K562 (cell line): ENCODE measurements around the gene NOD2. TPM values are rescaled to one million over a fixed set of nuclear protein-coding genes. Genes with fewer than 3 reads are reported as not detected.

Experiments used
- ADNP ChIP-seq: fragments of 200-800 bp; sonication (Bioruptor generic); IDR thresholded peaks from 2 replicates; pipeline ENCODE4 v1.6.1; 2016; ENCODE audit warnings: missing genetic modification characterization, missing compliant biosample characterization
- BCOR ChIP-seq: fragments of 450-650 bp; IDR thresholded peaks from 2 replicates; pipeline ENCODE4 v1.6.1; 2016
- BHLHE40 ChIP-seq: IDR thresholded peaks from 2 replicates; pipeline ENCODE4 v1.6.1; 2011; ENCODE audit warnings: low read length, improper control_type of control experiment
- CBX1 ChIP-seq: sonication (generic); IDR thresholded peaks from 2 replicates; pipeline ENCODE4 v1.6.1; 2016; ENCODE audit warnings: antibody characterized with exemption, low read depth, mild to moderate bottlenecking
- CHD4 ChIP-seq: fragments of 200-600 bp; sonication (generic); IDR thresholded peaks from 3 replicates; pipeline ENCODE4 v1.6.1; 2012; ENCODE audit warnings: low read depth, mild to moderate bottlenecking, mixed read lengths, low read length, inconsistent platforms; ENCODE audit not compliant: insufficient read depth, insufficient replicate concordance, poor library complexity, severe bottlenecking
- DDX20 ChIP-seq: fragments of 450-650 bp; IDR thresholded peaks from 2 replicates; pipeline ENCODE4 v1.6.1; 2016; ENCODE audit warnings: missing genetic modification characterization, low read depth, mild to moderate bottlenecking, missing compliant biosample characterization, moderate library complexity
- DPF2 ChIP-seq: fragments of 450-650 bp; IDR thresholded peaks from 2 replicates; pipeline ENCODE4 v1.6.1; 2016
- GABPB2 ChIP-seq: fragments of 250-450 bp; sonication (Bioruptor Pico); conservative IDR thresholded peaks from 2 replicates; pipeline ENCODE4 v1.5.1; 2021; ENCODE audit warnings: mild to moderate bottlenecking
- KDM1A ChIP-seq, 2 experiments: fragments of 450-650 bp; IDR thresholded peaks; 2 replicates each; pipeline ENCODE4 v1.6.1; 2016; ENCODE audit warnings: mild to moderate bottlenecking in 2 of 2
- MBD2 ChIP-seq: sonication (generic); IDR thresholded peaks from 2 replicates; pipeline ENCODE4 v1.6.1; 2016; ENCODE audit warnings: low read depth, borderline replicate concordance
- NRF1 ChIP-seq, 2 experiments: fragments of 450-650 bp; IDR thresholded peaks in 1 of 2; conservative IDR thresholded peaks in 1 of 2; 2 replicates each; pipeline ENCODE4 v1.6.1; 2014; ENCODE audit warnings: mild to moderate bottlenecking in 2 of 2
- RBM25 ChIP-seq: fragments of 200-400 bp; formaldehyde crosslinking; IDR thresholded peaks from 2 replicates; pipeline ENCODE4 v1.6.1; 2018; ENCODE audit warnings: low read length, low read depth, moderate library complexity; ENCODE audit not compliant: severe bottlenecking
- ZNF766 ChIP-seq: fragments of 200-800 bp; sonication (Bioruptor generic); conservative IDR thresholded peaks from 2 replicates; pipeline ENCODE4 v1.6.1; 2016; ENCODE audit warnings: missing genetic modification characterization, missing compliant biosample characterization
- ZSCAN32 ChIP-seq: fragments of 450-650 bp; formaldehyde crosslinking; IDR thresholded peaks from 2 replicates; pipeline ENCODE4 v1.4.0; 2020; ENCODE audit warnings: mild to moderate bottlenecking, moderate library complexity
- polyA plus RNA-seq, 8 experiments: library from polyadenylated mRNA; depleted of rRNA in 4 of 8; stranded (reverse) in 5 of 8; unstranded in 3 of 8; fragments of >200 nt; fragmentation: Nextera tagmentation in 2 of 8; fragmentation: Illumina TruSeq in 1 of 8; extraction: Ambion mirVana in 2 of 8; extraction: Trizol in 1 of 8; gene quantifications; 2 replicates each; pipeline versions ENCODE4 v1.2.1 to v1.2.3, GENCODE V29; 2011 to 2014; ENCODE audit warnings: inconsistent platforms in 1 of 8, missing spikeins in 1 of 8
- total RNA-seq, 7 experiments: library from RNA; depleted of rRNA in 6 of 7; stranded (reverse); fragments of >200 nt in 6 of 7; fragmentation: Illumina TruSeq in 2 of 7; extraction: Trizol in 2 of 7; gene quantifications; 2 replicates each; pipeline versions ENCODE4 v1.2.1 to v1.2.3, GENCODE V29; 2011 to 2021; ENCODE audit warnings: low replicate concordance in 1 of 7
- TF ChIP-seq, protein P1 (sequence below): fragments of 200-600 bp; sonication (generic); IDR thresholded peaks from one replicate; pipeline ENCODE4 v1.6.1; 2012; ENCODE audit warnings: mild to moderate bottlenecking, low read depth, low read length, inconsistent platforms
- TF ChIP-seq, protein P2 (sequence below): fragments of 450-650 bp; conservative IDR thresholded peaks from 2 replicates; pipeline ENCODE4 v1.6.1; 2016; ENCODE audit warnings: missing genetic modification characterization, low read depth, mild to moderate bottlenecking, missing compliant biosample characterization, moderate library complexity

NOD2 gene
- total and polyA plus RNA-seq, 9 of the 15 experiments (the other 6 are each of a cell fraction or from before 2014, with no cell fraction given) = 0.04 TPM; not detected in 8

- TF ChIP-seq, protein P1, sequence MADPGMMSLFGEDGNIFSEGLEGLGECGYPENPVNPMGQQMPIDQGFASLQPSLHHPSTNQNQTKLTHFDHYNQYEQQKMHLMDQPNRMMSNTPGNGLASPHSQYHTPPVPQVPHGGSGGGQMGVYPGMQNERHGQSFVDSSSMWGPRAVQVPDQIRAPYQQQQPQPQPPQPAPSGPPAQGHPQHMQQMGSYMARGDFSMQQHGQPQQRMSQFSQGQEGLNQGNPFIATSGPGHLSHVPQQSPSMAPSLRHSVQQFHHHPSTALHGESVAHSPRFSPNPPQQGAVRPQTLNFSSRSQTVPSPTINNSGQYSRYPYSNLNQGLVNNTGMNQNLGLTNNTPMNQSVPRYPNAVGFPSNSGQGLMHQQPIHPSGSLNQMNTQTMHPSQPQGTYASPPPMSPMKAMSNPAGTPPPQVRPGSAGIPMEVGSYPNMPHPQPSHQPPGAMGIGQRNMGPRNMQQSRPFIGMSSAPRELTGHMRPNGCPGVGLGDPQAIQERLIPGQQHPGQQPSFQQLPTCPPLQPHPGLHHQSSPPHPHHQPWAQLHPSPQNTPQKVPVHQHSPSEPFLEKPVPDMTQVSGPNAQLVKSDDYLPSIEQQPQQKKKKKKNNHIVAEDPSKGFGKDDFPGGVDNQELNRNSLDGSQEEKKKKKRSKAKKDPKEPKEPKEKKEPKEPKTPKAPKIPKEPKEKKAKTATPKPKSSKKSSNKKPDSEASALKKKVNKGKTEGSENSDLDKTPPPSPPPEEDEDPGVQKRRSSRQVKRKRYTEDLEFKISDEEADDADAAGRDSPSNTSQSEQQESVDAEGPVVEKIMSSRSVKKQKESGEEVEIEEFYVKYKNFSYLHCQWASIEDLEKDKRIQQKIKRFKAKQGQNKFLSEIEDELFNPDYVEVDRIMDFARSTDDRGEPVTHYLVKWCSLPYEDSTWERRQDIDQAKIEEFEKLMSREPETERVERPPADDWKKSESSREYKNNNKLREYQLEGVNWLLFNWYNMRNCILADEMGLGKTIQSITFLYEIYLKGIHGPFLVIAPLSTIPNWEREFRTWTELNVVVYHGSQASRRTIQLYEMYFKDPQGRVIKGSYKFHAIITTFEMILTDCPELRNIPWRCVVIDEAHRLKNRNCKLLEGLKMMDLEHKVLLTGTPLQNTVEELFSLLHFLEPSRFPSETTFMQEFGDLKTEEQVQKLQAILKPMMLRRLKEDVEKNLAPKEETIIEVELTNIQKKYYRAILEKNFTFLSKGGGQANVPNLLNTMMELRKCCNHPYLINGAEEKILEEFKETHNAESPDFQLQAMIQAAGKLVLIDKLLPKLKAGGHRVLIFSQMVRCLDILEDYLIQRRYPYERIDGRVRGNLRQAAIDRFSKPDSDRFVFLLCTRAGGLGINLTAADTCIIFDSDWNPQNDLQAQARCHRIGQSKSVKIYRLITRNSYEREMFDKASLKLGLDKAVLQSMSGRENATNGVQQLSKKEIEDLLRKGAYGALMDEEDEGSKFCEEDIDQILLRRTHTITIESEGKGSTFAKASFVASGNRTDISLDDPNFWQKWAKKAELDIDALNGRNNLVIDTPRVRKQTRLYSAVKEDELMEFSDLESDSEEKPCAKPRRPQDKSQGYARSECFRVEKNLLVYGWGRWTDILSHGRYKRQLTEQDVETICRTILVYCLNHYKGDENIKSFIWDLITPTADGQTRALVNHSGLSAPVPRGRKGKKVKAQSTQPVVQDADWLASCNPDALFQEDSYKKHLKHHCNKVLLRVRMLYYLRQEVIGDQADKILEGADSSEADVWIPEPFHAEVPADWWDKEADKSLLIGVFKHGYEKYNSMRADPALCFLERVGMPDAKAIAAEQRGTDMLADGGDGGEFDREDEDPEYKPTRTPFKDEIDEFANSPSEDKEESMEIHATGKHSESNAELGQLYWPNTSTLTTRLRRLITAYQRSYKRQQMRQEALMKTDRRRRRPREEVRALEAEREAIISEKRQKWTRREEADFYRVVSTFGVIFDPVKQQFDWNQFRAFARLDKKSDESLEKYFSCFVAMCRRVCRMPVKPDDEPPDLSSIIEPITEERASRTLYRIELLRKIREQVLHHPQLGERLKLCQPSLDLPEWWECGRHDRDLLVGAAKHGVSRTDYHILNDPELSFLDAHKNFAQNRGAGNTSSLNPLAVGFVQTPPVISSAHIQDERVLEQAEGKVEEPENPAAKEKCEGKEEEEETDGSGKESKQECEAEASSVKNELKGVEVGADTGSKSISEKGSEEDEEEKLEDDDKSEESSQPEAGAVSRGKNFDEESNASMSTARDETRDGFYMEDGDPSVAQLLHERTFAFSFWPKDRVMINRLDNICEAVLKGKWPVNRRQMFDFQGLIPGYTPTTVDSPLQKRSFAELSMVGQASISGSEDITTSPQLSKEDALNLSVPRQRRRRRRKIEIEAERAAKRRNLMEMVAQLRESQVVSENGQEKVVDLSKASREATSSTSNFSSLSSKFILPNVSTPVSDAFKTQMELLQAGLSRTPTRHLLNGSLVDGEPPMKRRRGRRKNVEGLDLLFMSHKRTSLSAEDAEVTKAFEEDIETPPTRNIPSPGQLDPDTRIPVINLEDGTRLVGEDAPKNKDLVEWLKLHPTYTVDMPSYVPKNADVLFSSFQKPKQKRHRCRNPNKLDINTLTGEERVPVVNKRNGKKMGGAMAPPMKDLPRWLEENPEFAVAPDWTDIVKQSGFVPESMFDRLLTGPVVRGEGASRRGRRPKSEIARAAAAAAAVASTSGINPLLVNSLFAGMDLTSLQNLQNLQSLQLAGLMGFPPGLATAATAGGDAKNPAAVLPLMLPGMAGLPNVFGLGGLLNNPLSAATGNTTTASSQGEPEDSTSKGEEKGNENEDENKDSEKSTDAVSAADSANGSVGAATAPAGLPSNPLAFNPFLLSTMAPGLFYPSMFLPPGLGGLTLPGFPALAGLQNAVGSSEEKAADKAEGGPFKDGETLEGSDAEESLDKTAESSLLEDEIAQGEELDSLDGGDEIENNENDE = no peak
- TF ChIP-seq NRF1 (conservative IDR thresholded peaks at IDR 0.05 in 1 of 2, IDR thresholded peaks at IDR 0.05 in 1 of 2) (no peak), ZNF766 (CRISPR knock-in tag) (peak; percentile 53; the same call in 1 of the 2 replicates), RBM25 (peak; percentile 89), ZSCAN32 (CRISPR knock-in tag) (no peak), KDM1A (IDR thresholded peaks at IDR 0.05) (peak in 1 of 2 experiments; percentile 40; a peak in 1 of 4 replicates), MBD2 (no peak), ADNP (peak; percentile 75), BHLHE40 (no peak), DPF2 (no peak), CHD4 (peak; percentile 95), GABPB2 (CRISPR knock-in tag) (no peak), BCOR (peak; percentile 73; the same call in 1 of the 2 replicates), DDX20 (tag) (no peak), CBX1 (peak; percentile 62; the same call in 1 of the 2 replicates)
- TF ChIP-seq, protein P2, sequence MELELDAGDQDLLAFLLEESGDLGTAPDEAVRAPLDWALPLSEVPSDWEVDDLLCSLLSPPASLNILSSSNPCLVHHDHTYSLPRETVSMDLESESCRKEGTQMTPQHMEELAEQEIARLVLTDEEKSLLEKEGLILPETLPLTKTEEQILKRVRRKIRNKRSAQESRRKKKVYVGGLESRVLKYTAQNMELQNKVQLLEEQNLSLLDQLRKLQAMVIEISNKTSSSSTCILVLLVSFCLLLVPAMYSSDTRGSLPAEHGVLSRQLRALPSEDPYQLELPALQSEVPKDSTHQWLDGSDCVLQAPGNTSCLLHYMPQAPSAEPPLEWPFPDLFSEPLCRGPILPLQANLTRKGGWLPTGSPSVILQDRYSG = peak; percentile 68
Measured at GRCh38 chr16:50697881-50698767, 4.7 kb downstream of the NOD2 start (continued).
